PC-3 (cell line): Measurements from ENCODE around the gene RINL. TPM values are rescaled to one million over a fixed set of nuclear protein-coding genes. Genes with fewer than 3 reads are reported as not detected.

Experiments used
- ATAC-seq: fragments of 200-7000 bp; cut with Tn5 transposase; 2 replicates; pipeline ENCODE4 v1.9.1; 2020; ENCODE audit warnings: mild to moderate bottlenecking, moderate library complexity
- BruUV-seq: library from RNA; stranded (reverse); fragments of 400-500 nt; replicated peaks from 2 replicates; lab custom pipeline; 2021; lab: Mats Ljungman, UMichigan
- CTCF ChIA-PET: fragments of 300-600 bp; sonication (Branson Sonifier 250); formaldehyde crosslinking; loops from one replicate; lab custom pipeline; 2022; ENCODE audit warnings: antibody characterized with exemption; lab: Charles Lee
- POLR2A ChIA-PET: fragments of 300-600 bp; sonication (Branson Sonifier 250); formaldehyde crosslinking; loops from one replicate; lab custom pipeline; 2022; ENCODE audit warnings: antibody characterized with exemption; ENCODE audit not compliant: unreplicated experiment; lab: Charles Lee
- DNase-seq: peaks from one replicate; pipeline ENCODE4 v3.0.0-alpha.2; 2015
- H2AFZ ChIP-seq: fragments of 300-600 bp; sonication (generic); 2 replicates; pipeline ENCODE4 v1.6.0; 2016; ENCODE audit warnings: antibody characterized with exemption, low read length
- H3F3A ChIP-seq: fragments of 300-600 bp; sonication (generic); one replicate; pipeline ENCODE4 v1.6.0; 2017; ENCODE audit warnings: antibody characterized with exemption, low read length, control low read depth, mild to moderate bottlenecking; ENCODE audit not compliant: unreplicated experiment
- H3K27ac ChIP-seq: fragments of 300-600 bp; sonication (generic); 2 replicates; pipeline ENCODE4 v1.5.1; 2016; ENCODE audit warnings: mild to moderate bottlenecking, low read length
- H3K27me3 ChIP-seq: fragments of 300-600 bp; sonication (generic); 2 replicates; pipeline ENCODE4 v1.6.1; 2016; ENCODE audit warnings: low read length, mixed read lengths
- H3K36me3 ChIP-seq: fragments of 300-600 bp; sonication (generic); 2 replicates; pipeline ENCODE4 v1.6.1; 2016; ENCODE audit warnings: low read depth, mixed run types, low read length, mixed read lengths
- H3K4me1 ChIP-seq: fragments of 300-600 bp; sonication (generic); 2 replicates; pipeline ENCODE4 v1.5.1; 2016; ENCODE audit warnings: low read length; ENCODE audit not compliant: insufficient read depth
- H3K4me2 ChIP-seq: fragments of 300-600 bp; sonication (generic); 2 replicates; pipeline ENCODE4 v1.6.0; 2016; ENCODE audit warnings: low read length
- H3K4me3 ChIP-seq: fragments of 300-600 bp; sonication (generic); 2 replicates; pipeline ENCODE4 v1.5.1; 2016; ENCODE audit warnings: mild to moderate bottlenecking, low read length, mixed read lengths
- H3K79me2 ChIP-seq: fragments of 300-600 bp; sonication (generic); 2 replicates; pipeline ENCODE4 v1.6.1; 2017; ENCODE audit warnings: low read length, mixed read lengths
- H3K9ac ChIP-seq: fragments of 300-600 bp; sonication (generic); 2 replicates; pipeline ENCODE4 v1.6.0; 2016; ENCODE audit warnings: mild to moderate bottlenecking, low read length
- H3K9me2 ChIP-seq: fragments of 300-600 bp; sonication (generic); replicated peaks from 2 replicates; pipeline ENCODE4 v1.6.1; 2016; ENCODE audit warnings: mixed run types, low read length, mixed read lengths
- H3K9me3 ChIP-seq: fragments of 300-600 bp; sonication (generic); 2 replicates; pipeline ENCODE4 v1.6.1; 2016; ENCODE audit warnings: low read length, mixed read lengths
- H4K20me1 ChIP-seq: fragments of 300-600 bp; sonication (generic); 2 replicates; pipeline ENCODE4 v1.6.1; 2016; ENCODE audit warnings: low read length, mixed read lengths
- EZH2 ChIP-seq: fragments of 300-600 bp; sonication (generic); IDR thresholded peaks from one replicate; pipeline ENCODE4 v1.6.1; 2017; ENCODE audit warnings: antibody characterized with exemption, mild to moderate bottlenecking, low read length; ENCODE audit not compliant: unreplicated experiment
- EZH2phosphoT487 ChIP-seq: fragments of 300-600 bp; sonication (generic); IDR thresholded peaks from 2 replicates; pipeline ENCODE4 v1.6.1; 2018; ENCODE audit warnings: mild to moderate bottlenecking, antibody characterized with exemption, low read length, borderline replicate concordance
- intact Hi-C: fragments of 100-400 bp; cut with micrococcal nuclease; formaldehyde crosslinking; loops from 2 replicates; pipeline ENCODE4 v1.9.0; 2023
- total RNA-seq: library from RNA; depleted of rRNA; stranded (reverse); fragments of >200 nt; gene quantifications from 2 replicates; pipeline ENCODE4 v1.2.3, GENCODE V29; 2014
- TF ChIP-seq, protein P1 (sequence below): fragments of 300-600 bp; sonication (generic); conservative IDR thresholded peaks from 2 replicates; pipeline ENCODE4 v1.5.1; 2017; ENCODE audit warnings: antibody characterized with exemption, low read depth, mild to moderate bottlenecking, low read length

Gene RINL
- total RNA-seq, 1 experiment from 2014 or later, result 3.2 TPM

DNA sequence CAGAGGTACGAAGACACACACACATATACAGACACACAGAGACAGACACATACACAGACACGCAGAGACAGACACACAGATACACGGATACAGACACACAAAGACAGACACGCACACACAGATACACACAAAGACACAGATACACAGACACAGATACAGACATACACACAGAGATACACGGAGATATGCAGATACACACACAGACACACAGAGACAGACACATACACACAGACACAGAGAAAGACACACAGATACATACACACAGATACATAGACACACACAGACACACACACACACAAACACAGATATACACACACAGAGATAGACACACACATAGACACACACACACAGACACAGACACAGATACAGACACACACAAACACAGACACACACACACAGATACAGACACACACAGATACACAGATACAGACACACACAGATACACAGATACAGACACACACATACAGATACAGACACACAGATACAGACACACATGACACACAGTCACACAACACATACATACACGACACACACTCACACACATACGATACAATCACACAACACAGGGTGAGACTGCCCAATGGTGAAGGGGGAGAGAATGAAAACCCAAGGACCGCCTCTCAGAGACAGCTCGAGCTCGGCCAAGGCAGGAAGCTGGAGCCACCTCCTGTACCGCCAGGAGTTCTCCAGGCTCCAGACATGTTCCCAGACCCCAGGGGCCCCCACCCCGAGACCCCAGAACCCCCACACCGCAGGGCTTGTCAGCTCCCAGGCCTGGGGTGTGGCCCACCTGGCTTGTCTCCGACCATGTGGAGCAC lies 42.7 kb upstream of the RINL start:
- Histone ChIP-seq H2AFZ (no peak overlapping the region), H3K4me3 (no peak overlapping the region), H3K4me1 (no peaks in the 10 kb centered on the region), H3K9ac (no peak overlapping the region), H3F3A (no peaks in the 10 kb centered on the region), H3K9me2 (no peaks in the 10 kb centered on the region), H3K79me2 (no peaks in the 10 kb centered on the region), H3K27ac (no peak overlapping the region), H3K9me3 (no peaks in the 10 kb centered on the region), H3K36me3 (no peaks in the 10 kb centered on the region), H3K27me3 (no peaks in the 10 kb centered on the region), H4K20me1 (no peaks in the 10 kb centered on the region), H3K4me2 (no peak overlapping the region)
- BruUV-seq, result no TSS peak
- intact Hi-C loops, result no loop called here
- CTCF ChIA-PET, result no interaction called here
- DNase-seq (no peak), ATAC-seq (no peak)
- TF ChIP-seq EZH2, result no peak
- TF ChIP-seq, protein P1, sequence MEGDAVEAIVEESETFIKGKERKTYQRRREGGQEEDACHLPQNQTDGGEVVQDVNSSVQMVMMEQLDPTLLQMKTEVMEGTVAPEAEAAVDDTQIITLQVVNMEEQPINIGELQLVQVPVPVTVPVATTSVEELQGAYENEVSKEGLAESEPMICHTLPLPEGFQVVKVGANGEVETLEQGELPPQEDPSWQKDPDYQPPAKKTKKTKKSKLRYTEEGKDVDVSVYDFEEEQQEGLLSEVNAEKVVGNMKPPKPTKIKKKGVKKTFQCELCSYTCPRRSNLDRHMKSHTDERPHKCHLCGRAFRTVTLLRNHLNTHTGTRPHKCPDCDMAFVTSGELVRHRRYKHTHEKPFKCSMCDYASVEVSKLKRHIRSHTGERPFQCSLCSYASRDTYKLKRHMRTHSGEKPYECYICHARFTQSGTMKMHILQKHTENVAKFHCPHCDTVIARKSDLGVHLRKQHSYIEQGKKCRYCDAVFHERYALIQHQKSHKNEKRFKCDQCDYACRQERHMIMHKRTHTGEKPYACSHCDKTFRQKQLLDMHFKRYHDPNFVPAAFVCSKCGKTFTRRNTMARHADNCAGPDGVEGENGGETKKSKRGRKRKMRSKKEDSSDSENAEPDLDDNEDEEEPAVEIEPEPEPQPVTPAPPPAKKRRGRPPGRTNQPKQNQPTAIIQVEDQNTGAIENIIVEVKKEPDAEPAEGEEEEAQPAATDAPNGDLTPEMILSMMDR, result no peak
- no peak for TF ChIP-seq EZH2phosphoT487
- POLR2A ChIA-PET, result no interaction called here

DNA sequence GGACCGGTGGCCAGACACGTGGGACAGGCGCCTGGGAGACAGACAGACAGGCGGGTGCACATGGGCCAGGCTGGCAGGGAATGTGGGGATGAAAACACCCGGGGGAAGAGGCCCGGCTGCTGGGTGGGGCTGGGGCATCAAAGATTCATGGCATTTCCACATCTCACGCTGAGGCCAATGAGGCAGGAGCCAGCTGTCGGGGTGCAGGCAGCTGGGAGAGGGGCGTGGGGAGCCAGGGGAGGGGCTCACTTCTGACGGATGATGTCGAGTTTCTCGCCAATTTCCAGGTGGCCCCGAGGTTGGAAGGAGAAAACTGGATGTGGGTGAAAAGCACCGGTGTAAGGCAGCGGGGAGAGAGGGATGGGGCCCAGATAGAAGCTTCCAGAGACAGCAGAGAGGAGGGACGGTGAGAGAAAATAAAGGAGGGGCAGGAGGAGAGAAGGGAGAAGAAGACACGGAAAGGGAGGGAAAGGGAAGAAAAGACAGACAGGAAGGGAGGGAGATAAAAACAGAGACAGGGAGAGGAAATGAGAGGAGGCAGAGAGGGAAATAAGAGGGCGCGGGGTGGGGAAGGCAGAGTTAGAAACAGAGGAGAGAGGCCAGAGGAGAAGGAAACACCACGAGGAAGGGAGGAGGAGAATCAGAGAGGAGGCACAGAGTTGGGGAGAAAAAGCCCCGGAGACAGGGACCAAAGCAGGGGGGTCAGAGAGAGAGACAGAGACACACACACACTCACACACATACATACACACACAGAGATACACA lies 41.9 kb upstream of the RINL start:
- H3K9me3 ChIP-seq, result no peaks in the 10 kb centered on the region

More for the DNA sequence above, 41.9 kb upstream of the RINL start:
- ATAC-seq (no peak), DNase-seq (no peak)
- no peaks in the 10 kb centered on the region for H3K4me1 ChIP-seq
- no TSS peak for BruUV-seq
- no peak overlapping the region for H3K4me2 ChIP-seq
- H3F3A ChIP-seq, result no peaks in the 10 kb centered on the region
- no peaks in the 10 kb centered on the region for H4K20me1 ChIP-seq
- ChIA-PET POLR2A (no interaction called here), CTCF (no interaction called here)
- no peaks in the 10 kb centered on the region for H3K9me2 ChIP-seq
- no peak overlapping the region for H2AFZ ChIP-seq
- no peak overlapping the region for H3K9ac ChIP-seq
- no peak for TF ChIP-seq EZH2
- TF ChIP-seq EZH2phosphoT487, result no peak
- TF ChIP-seq, protein P1, result no peak
- no peak overlapping the region for H3K27ac ChIP-seq
- intact Hi-C loops, result no loop called here
- no peaks in the 10 kb centered on the region for H3K27me3 ChIP-seq
- H3K4me3 ChIP-seq, result no peak overlapping the region
- no peaks in the 10 kb centered on the region for H3K79me2 ChIP-seq
- H3K36me3 ChIP-seq, result no peaks in the 10 kb centered on the region
